Measurements from ENCODE around the gene ARMC2. TPM values are rescaled to one million over a fixed set of nuclear protein-coding genes. Genes with fewer than 3 reads are reported as not detected.

The ARMC2 gene
- total and polyA plus RNA-seq, 2 experiments from 2014 or later: 2.7 to 4.4 TPM

DNA sequence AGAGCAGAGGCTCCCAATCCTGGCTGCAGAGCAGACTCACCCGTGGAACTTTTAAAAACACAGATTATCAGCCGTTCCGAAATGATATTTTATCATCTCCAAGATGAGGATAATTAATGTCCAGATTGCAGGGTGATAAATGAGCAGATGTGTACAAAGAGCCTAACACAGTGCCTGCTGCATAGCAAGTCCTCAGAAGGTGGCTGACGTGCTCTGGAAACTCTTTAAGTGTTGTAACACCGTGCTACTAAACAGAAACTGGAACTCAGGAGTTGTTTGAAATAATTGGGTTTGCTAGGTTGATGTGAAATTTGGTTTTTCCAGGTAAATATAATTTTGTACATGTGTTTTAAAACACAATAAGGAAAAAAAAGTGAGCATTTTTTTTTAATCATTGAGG is 118.0 kb downstream of the ARMC2 start:
- Histone ChIP-seq H3K27me3 (ENCODE audit: insufficient read depth) (no peaks in the 10 kb centered on the region), H3F3A (replicated peaks; ENCODE audit: low read depth) (peaks cover 6% of the 10 kb centered on the region), H3K79me2 (replicated peaks; ENCODE audit: insufficient read depth) (no peaks in the 10 kb centered on the region), H4K20me1 (replicated peaks; ENCODE audit: insufficient read depth) (no peaks in the 10 kb centered on the region), H3K4me1 (ENCODE audit: insufficient read depth) (peaks cover 17% of the 10 kb centered on the region), H3K4me3 (no peak overlapping the region), H3K27ac (ENCODE audit: low read depth) (no peak overlapping the region), H3K4me2 (no peak overlapping the region), H2AFZ (no peak overlapping the region), H3K36me3 (ENCODE audit: insufficient read depth) (no peaks in the 10 kb centered on the region), H3K9me2 (ENCODE audit: insufficient read depth) (no peaks in the 10 kb centered on the region)
- H3K36me3 Mint-ChIP-seq (ENCODE audit: low read depth): no peaks in the 10 kb centered on the region
- ATAC-seq: no peak
- TF ChIP-seq, protein P1, sequence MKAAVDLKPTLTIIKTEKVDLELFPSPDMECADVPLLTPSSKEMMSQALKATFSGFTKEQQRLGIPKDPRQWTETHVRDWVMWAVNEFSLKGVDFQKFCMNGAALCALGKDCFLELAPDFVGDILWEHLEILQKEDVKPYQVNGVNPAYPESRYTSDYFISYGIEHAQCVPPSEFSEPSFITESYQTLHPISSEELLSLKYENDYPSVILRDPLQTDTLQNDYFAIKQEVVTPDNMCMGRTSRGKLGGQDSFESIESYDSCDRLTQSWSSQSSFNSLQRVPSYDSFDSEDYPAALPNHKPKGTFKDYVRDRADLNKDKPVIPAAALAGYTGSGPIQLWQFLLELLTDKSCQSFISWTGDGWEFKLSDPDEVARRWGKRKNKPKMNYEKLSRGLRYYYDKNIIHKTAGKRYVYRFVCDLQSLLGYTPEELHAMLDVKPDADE (IDR thresholded peaks at IDR 0.05): no peak
- TF ChIP-seq CREB1 (CRISPR knock-in tag; IDR thresholded peaks at IDR 0.05; ENCODE audit: low read depth) (no peak), ZNF331 (CRISPR knock-in tag; IDR thresholded peaks at IDR 0.05; ENCODE audit: low read depth) (no peak), EZH2phosphoT487 (IDR thresholded peaks at IDR 0.05; ENCODE audit: unreplicated experiment) (no peak)
- TF ChIP-seq, protein P2, sequence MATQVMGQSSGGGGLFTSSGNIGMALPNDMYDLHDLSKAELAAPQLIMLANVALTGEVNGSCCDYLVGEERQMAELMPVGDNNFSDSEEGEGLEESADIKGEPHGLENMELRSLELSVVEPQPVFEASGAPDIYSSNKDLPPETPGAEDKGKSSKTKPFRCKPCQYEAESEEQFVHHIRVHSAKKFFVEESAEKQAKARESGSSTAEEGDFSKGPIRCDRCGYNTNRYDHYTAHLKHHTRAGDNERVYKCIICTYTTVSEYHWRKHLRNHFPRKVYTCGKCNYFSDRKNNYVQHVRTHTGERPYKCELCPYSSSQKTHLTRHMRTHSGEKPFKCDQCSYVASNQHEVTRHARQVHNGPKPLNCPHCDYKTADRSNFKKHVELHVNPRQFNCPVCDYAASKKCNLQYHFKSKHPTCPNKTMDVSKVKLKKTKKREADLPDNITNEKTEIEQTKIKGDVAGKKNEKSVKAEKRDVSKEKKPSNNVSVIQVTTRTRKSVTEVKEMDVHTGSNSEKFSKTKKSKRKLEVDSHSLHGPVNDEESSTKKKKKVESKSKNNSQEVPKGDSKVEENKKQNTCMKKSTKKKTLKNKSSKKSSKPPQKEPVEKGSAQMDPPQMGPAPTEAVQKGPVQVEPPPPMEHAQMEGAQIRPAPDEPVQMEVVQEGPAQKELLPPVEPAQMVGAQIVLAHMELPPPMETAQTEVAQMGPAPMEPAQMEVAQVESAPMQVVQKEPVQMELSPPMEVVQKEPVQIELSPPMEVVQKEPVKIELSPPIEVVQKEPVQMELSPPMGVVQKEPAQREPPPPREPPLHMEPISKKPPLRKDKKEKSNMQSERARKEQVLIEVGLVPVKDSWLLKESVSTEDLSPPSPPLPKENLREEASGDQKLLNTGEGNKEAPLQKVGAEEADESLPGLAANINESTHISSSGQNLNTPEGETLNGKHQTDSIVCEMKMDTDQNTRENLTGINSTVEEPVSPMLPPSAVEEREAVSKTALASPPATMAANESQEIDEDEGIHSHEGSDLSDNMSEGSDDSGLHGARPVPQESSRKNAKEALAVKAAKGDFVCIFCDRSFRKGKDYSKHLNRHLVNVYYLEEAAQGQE (IDR thresholded peaks at IDR 0.05; ENCODE audit: unreplicated experiment): no peak
- no peak for DNase-seq (ENCODE audit: low spot score)
- H3K27ac Mint-ChIP-seq: 0 out of 2 replicates have a peak overlapping the region, but pooled peaks have one; percentile 82
- H3K9me3 Mint-ChIP-seq: no peaks in the 10 kb centered on the region
- H3K4me1 Mint-ChIP-seq: peaks cover 31% of the 10 kb centered on the region
- no peaks in the 10 kb centered on the region for H3K27me3 Mint-ChIP-seq (ENCODE audit: insufficient read depth, low read depth, poor library complexity)
- no peak overlapping the region for H3K4me3 Mint-ChIP-seq

DNA sequence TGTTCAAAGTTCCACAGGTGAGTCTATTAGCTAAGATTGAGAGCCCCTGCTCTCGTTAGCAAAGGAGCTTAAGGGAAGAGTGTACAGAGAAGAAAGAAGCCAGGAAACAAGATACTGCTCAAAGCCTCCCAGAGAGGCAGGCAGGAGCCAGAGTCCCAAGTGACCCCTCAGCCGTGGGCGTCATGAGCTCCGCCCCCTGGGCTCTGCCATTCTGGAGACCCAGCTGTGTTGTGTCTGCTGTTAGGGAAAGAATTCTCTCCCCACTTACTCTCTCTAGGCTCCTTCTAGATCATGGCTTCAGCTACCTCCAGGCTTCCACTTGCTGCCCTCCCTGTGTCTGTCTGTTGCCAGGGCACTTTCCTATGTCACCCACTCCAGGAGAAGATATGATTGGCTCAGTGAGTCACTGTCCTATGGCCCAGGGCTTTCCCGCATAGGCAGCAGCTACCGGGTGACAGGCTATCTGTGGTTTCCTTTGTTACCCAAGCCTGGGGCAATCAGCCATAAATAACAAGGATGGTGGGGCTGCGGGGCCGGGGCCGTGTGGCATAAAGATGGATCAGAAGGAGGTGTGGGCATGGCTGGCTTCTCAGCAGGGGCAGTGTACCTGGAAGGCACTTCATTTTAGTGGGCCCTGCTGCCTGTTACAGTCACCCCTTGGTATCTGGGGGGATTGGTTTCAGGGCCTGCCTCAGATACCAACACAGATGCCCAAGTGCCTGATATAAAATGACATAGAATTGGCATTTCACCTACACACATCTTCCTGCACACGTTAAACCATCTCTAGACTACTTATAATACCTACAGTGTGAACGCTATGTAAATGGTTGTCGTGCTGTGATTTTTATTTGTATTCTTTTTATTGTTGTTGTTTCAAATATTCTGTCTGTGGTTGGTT is 118.9 kb downstream of the ARMC2 start:
- no peak overlapping the region for H3K4me2 ChIP-seq
- no peaks in the 10 kb centered on the region for H3K36me3 Mint-ChIP-seq (ENCODE audit: low read depth)
- no peaks in the 10 kb centered on the region for H3K9me2 ChIP-seq (ENCODE audit: insufficient read depth)
- DNase-seq (ENCODE audit: low spot score) (peak; percentile 60), ATAC-seq (peak; percentile 84)
- peaks cover 6% of the 10 kb centered on the region for H3F3A ChIP-seq (replicated peaks; ENCODE audit: low read depth)
- H3K27me3 ChIP-seq (ENCODE audit: insufficient read depth): no peaks in the 10 kb centered on the region
- TF ChIP-seq ZNF331 (CRISPR knock-in tag; IDR thresholded peaks at IDR 0.05; ENCODE audit: low read depth) (no peak), EZH2phosphoT487 (IDR thresholded peaks at IDR 0.05; ENCODE audit: unreplicated experiment) (no peak), EZH2 (IDR thresholded peaks at IDR 0.05; ENCODE audit: low read depth, unreplicated experiment) (no peak), JUNB (IDR thresholded peaks at IDR 0.05; ENCODE audit: unreplicated experiment) (no peak), ZNF114 (CRISPR knock-in tag; IDR thresholded peaks at IDR 0.05) (no peak)
- TF ChIP-seq, protein P3, sequence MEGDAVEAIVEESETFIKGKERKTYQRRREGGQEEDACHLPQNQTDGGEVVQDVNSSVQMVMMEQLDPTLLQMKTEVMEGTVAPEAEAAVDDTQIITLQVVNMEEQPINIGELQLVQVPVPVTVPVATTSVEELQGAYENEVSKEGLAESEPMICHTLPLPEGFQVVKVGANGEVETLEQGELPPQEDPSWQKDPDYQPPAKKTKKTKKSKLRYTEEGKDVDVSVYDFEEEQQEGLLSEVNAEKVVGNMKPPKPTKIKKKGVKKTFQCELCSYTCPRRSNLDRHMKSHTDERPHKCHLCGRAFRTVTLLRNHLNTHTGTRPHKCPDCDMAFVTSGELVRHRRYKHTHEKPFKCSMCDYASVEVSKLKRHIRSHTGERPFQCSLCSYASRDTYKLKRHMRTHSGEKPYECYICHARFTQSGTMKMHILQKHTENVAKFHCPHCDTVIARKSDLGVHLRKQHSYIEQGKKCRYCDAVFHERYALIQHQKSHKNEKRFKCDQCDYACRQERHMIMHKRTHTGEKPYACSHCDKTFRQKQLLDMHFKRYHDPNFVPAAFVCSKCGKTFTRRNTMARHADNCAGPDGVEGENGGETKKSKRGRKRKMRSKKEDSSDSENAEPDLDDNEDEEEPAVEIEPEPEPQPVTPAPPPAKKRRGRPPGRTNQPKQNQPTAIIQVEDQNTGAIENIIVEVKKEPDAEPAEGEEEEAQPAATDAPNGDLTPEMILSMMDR (conservative IDR thresholded peaks at IDR 0.05; ENCODE audit: low read depth in 2 of 2): no peak
- TF ChIP-seq, protein P2 (IDR thresholded peaks at IDR 0.05; ENCODE audit: unreplicated experiment): no peak
- no peak overlapping the region for H3K4me3 Mint-ChIP-seq
- H3K27ac Mint-ChIP-seq: peak overlapping the region; percentile 82
- no peaks in the 10 kb centered on the region for H3K36me3 ChIP-seq (ENCODE audit: insufficient read depth)
- H4K20me1 ChIP-seq (replicated peaks; ENCODE audit: insufficient read depth): no peaks in the 10 kb centered on the region
- H3K4me1 ChIP-seq (ENCODE audit: insufficient read depth): peaks cover 17% of the 10 kb centered on the region
- H3K9me3 Mint-ChIP-seq: no peaks in the 10 kb centered on the region
- H3K4me1 Mint-ChIP-seq: peaks cover 31% of the 10 kb centered on the region
- no peaks in the 10 kb centered on the region for H3K27me3 Mint-ChIP-seq (ENCODE audit: insufficient read depth, low read depth, poor library complexity)
- H3K4me3 ChIP-seq: no peak overlapping the region
- peak overlapping the region; percentile 90 for H2AFZ ChIP-seq
- no peaks in the 10 kb centered on the region for H3K79me2 ChIP-seq (replicated peaks; ENCODE audit: insufficient read depth)
- no peak overlapping the region for H3K27ac ChIP-seq (ENCODE audit: low read depth)

All from GM23338 (cell line).